Mesothelial cell of epicardium (in vitro differentiated cells): ENCODE data around the gene CDH23. TPM values are rescaled to one million over a fixed set of nuclear protein-coding genes. Genes with fewer than 3 reads are reported as not detected.

Experiments used
- DNase-seq, 2 experiments: peaks; one replicate each; pipeline ENCODE4 v3.0.0; 2021; ENCODE audit warnings: low spot score in 2 of 2; ENCODE audit not compliant: unreplicated experiment in 2 of 2
- H3K27ac Mint-ChIP-seq: 2 replicates; pipeline ENCODE4 v1.8.0; 2021; ENCODE audit warnings: mixed read lengths
- H3K27me3 Mint-ChIP-seq: 2 replicates; pipeline ENCODE4 v1.8.0; 2021; ENCODE audit warnings: low read depth, mixed read lengths
- H3K36me3 Mint-ChIP-seq: 2 replicates; pipeline ENCODE4 v1.8.0; 2021; ENCODE audit warnings: mixed read lengths
- H3K4me1 Mint-ChIP-seq: 2 replicates; pipeline ENCODE4 v1.8.0; 2021; ENCODE audit warnings: mixed read lengths
- H3K4me3 Mint-ChIP-seq: 2 replicates; pipeline ENCODE4 v1.8.0; 2021; ENCODE audit warnings: mild to moderate bottlenecking, moderate library complexity, mixed read lengths
- H3K9me3 Mint-ChIP-seq: 2 replicates; pipeline ENCODE4 v1.8.0; 2021; ENCODE audit warnings: mixed read lengths
- CTCF ChIP-seq: fragments of 200-600 bp; sonication (generic); IDR thresholded peaks from one replicate; pipeline ENCODE4 v1.5.0; 2021; ENCODE audit warnings: antibody characterized with exemption; ENCODE audit not compliant: unreplicated experiment
- total RNA-seq: library from RNA; stranded (reverse); gene quantifications from 3 replicates; pipeline ENCODE4 v1.2.1, GENCODE V29; 2021

Gene CDH23
- total RNA-seq, 1 donor from 2014 or later: 2.5 TPM

GRCh38 chr10:71463111-71463510 is 66.4 kb downstream of the CDH23 start:
- Mint-ChIP-seq H3K4me1 (peaks cover 2% of the 10 kb centered on the region), H3K36me3 (no peaks in the 10 kb centered on the region), H3K4me3 (no peak overlapping the region), H3K27me3 (peaks cover 11% of the 10 kb centered on the region), H3K9me3 (no peaks in the 10 kb centered on the region), H3K27ac (no peak overlapping the region)
- DNase-seq: no peak
- no peak for TF ChIP-seq CTCF

- no peaks in the 10 kb centered on the region for H3K9me3 Mint-ChIP-seq
- no peak for TF ChIP-seq CTCF
- H3K36me3 Mint-ChIP-seq: no peaks in the 10 kb centered on the region
- H3K4me1 Mint-ChIP-seq: peaks cover 7% of the 10 kb centered on the region
- H3K4me3 Mint-ChIP-seq: no peak overlapping the region
- peaks cover 7% of the 10 kb centered on the region for H3K27me3 Mint-ChIP-seq
- DNase-seq: no peak
- H3K27ac Mint-ChIP-seq: peak overlapping the region; percentile 73
These were observed 69.0 kb downstream of the CDH23 start for GRCh38 chr10:71465551-71466252.

GRCh38 chr10:71466330-71466729 is 69.6 kb downstream of the CDH23 start:
- no peaks in the 10 kb centered on the region for H3K36me3 Mint-ChIP-seq
- no peaks in the 10 kb centered on the region for H3K9me3 Mint-ChIP-seq
- peaks cover 7% of the 10 kb centered on the region for H3K27me3 Mint-ChIP-seq
- H3K4me1 Mint-ChIP-seq: peaks cover 7% of the 10 kb centered on the region
- H3K27ac Mint-ChIP-seq: no peak overlapping the region
- no peak overlapping the region for H3K4me3 Mint-ChIP-seq
- no peak for TF ChIP-seq CTCF
- no peak for DNase-seq

GRCh38 chr10:71467161-71467560 is 70.4 kb downstream of the CDH23 start:
- H3K36me3 Mint-ChIP-seq: no peaks in the 10 kb centered on the region
- H3K4me3 Mint-ChIP-seq: no peak overlapping the region
- DNase-seq: no peak
- H3K4me1 Mint-ChIP-seq: peaks cover 7% of the 10 kb centered on the region
- no peak overlapping the region for H3K27ac Mint-ChIP-seq
- H3K27me3 Mint-ChIP-seq: peaks cover 5% of the 10 kb centered on the region
- H3K9me3 Mint-ChIP-seq: no peaks in the 10 kb centered on the region
- TF ChIP-seq CTCF: no peak

- Mint-ChIP-seq H3K4me1 (peaks cover 7% of the 10 kb centered on the region), H3K27ac (no peak overlapping the region), H3K36me3 (no peaks in the 10 kb centered on the region), H3K27me3 (peaks cover 3% of the 10 kb centered on the region), H3K9me3 (no peaks in the 10 kb centered on the region), H3K4me3 (no peak overlapping the region)
- DNase-seq: no peak
- TF ChIP-seq CTCF: no peak
These were observed 71.0 kb downstream of the CDH23 start for GRCh38 chr10:71467569-71468362.
